Smooth muscle cell (in vitro differentiated cells): Measurements from ENCODE around the gene LRRC74B. TPM values are rescaled to one million over a fixed set of nuclear protein-coding genes. Genes with fewer than 3 reads are reported as not detected.

Experiments
- DNase-seq: peaks from one replicate; lab custom pipeline; 2025; ENCODE audit not compliant: unreplicated experiment; lab: John Stamatoyannopoulos, UW
- H2AFZ ChIP-seq: fragments of 200-600 bp; sonication (generic); 2 replicates; pipeline ENCODE4 v1.6.0; 2016; ENCODE audit warnings: antibody characterized with exemption, low read depth, mild to moderate bottlenecking
- H3F3A ChIP-seq: fragments of 200-600 bp; sonication (generic); 2 replicates; pipeline ENCODE4 v1.6.0; 2017; ENCODE audit warnings: antibody characterized with exemption, low read depth
- H3K27ac ChIP-seq: fragments of 200-600 bp; sonication (generic); 2 replicates; pipeline ENCODE4 v1.5.1; 2016; ENCODE audit warnings: low read depth, mild to moderate bottlenecking
- H3K27me3 ChIP-seq: fragments of 200-600 bp; sonication (generic); 2 replicates; pipeline ENCODE4 v1.6.1; 2016; ENCODE audit warnings: low read depth, mild to moderate bottlenecking
- H3K36me3 ChIP-seq: fragments of 200-600 bp; sonication (generic); 2 replicates; pipeline ENCODE4 v1.5.1; 2016; ENCODE audit warnings: low read depth
- H3K4me1 ChIP-seq: fragments of 200-600 bp; sonication (generic); 2 replicates; pipeline ENCODE4 v1.5.1; 2016; ENCODE audit warnings: low read depth
- H3K4me2 ChIP-seq: fragments of 200-600 bp; sonication (generic); 2 replicates; pipeline ENCODE4 v1.6.0; 2016; ENCODE audit warnings: mild to moderate bottlenecking
- H3K4me3 ChIP-seq: fragments of 200-600 bp; sonication (generic); 2 replicates; pipeline ENCODE4 v1.5.1; 2016; ENCODE audit warnings: mild to moderate bottlenecking
- H3K79me2 ChIP-seq: fragments of 200-600 bp; sonication (generic); 2 replicates; pipeline ENCODE4 v1.6.0; 2016; ENCODE audit warnings: low read depth, mild to moderate bottlenecking
- H3K9ac ChIP-seq: fragments of 200-600 bp; sonication (generic); 2 replicates; pipeline ENCODE4 v1.6.0; 2016; ENCODE audit warnings: low read depth
- H3K9me3 ChIP-seq: fragments of 200-600 bp; sonication (generic); replicated peaks from 2 replicates; pipeline ENCODE4 v1.5.1; 2016; ENCODE audit warnings: low read depth
- H4K20me1 ChIP-seq: fragments of 200-600 bp; sonication (generic); 2 replicates; pipeline ENCODE4 v1.6.0; 2016; ENCODE audit warnings: low read depth
- CTCF ChIP-seq: fragments of 200-600 bp; sonication (generic); IDR thresholded peaks from 2 replicates; pipeline ENCODE4 v1.5.1; 2017; ENCODE audit warnings: borderline replicate concordance, mild to moderate bottlenecking, antibody characterized with exemption; ENCODE audit not compliant: insufficient read depth, poor library complexity, severe bottlenecking
- WGBS: methylation state at CpG from one replicate; pipeline ENCODE4 v1.1.7; 2016; ENCODE audit warnings: low lambda C conversion rate; 5-methylcytosine and 5-hydroxymethylcytosine counted together
- polyA plus RNA-seq: library from polyadenylated mRNA; unstranded; fragments of >200 nt; fragmentation: Nextera tagmentation; extraction: Ambion mirVana; gene quantifications from 2 replicates; pipeline ENCODE4 v1.2.1, GENCODE V29; 2016
- total RNA-seq: library from RNA; depleted of rRNA; stranded (reverse); fragments of >200 nt; gene quantifications from 2 replicates; pipeline ENCODE4 v1.2.3, GENCODE V29; 2014

The LRRC74B gene
- total and polyA plus RNA-seq, 2 experiments from 2014 or later: not detected

GRCh38 chr22:21025266-21025665, 20.5 kb upstream of the LRRC74B start:
- Histone ChIP-seq H3K27me3 (no peaks in the 10 kb centered on the region), H3K4me2 (no peak overlapping the region), H3K9me3 (no peaks in the 10 kb centered on the region), H3K36me3 (no peaks in the 10 kb centered on the region), H3K4me1 (no peaks in the 10 kb centered on the region), H3K79me2 (no peaks in the 10 kb centered on the region), H4K20me1 (no peaks in the 10 kb centered on the region), H3K4me3 (no peak overlapping the region), H2AFZ (no peak overlapping the region), H3K9ac (no peak overlapping the region), H3F3A (no peaks in the 10 kb centered on the region), H3K27ac (no peak overlapping the region)
- TF ChIP-seq CTCF: no peak
- 82% methylated on average over 8 of the region's 8 CpGs for WGBS
- no peak for DNase-seq

DNA sequence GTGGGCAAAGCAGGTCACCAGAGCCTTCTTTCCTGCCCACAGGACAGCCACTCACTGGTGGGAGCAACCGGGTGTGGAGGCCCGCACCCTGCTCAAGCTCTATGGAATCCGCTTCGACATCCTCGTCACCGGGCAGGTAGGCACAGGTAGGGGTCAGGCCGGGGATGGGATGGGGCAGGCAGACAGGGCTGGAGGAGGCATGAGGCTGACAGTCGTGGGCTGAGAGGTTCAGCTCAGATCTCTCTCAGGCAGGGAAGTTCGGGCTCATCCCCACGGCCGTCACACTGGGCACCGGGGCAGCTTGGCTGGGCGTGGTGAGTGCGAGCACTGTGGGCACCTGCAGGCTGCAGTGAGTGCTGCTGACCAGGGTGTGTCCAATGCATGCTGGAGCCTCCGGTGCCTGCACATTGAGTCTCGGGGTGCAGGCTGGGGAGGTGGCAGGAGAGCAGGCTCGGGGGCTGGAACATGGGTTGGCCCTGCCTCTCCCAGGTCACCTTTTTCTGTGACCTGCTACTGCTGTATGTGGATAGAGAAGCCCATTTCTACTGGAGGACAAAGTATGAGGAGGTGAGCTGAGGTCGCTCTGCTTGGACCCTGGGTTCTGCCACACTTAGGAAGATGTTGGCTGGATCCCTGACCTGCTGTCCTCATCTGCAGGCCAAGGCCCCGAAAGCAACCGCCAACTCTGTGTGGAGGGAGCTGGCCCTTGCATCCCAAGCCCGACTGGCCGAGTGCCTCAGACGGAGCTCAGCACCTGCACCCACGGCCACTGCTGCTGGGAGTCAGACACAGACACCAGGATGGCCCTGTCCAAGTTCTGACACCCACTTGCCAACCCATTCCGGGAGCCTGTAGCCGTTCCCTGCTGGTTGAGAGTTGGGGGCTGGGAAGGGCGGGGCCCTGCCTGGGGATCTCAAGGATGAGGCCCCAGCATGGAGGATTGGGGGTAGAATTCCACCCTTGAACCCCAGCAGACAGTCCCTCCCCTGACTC, 19.7 kb upstream of the LRRC74B start:
- no peaks in the 10 kb centered on the region for H3K9me3 ChIP-seq
- no peak overlapping the region for H2AFZ ChIP-seq
- no peaks in the 10 kb centered on the region for H4K20me1 ChIP-seq
- TF ChIP-seq CTCF: no peak
- H3K4me1 ChIP-seq: no peaks in the 10 kb centered on the region
- no peak overlapping the region for H3K4me3 ChIP-seq
- H3K4me2 ChIP-seq: no peak overlapping the region
- no peaks in the 10 kb centered on the region for H3K36me3 ChIP-seq
- 91% methylated on average over 27 of the region's 27 CpGs for WGBS
- no peak for DNase-seq
- H3K27ac ChIP-seq: no peak overlapping the region
- no peaks in the 10 kb centered on the region for H3K79me2 ChIP-seq
- no peaks in the 10 kb centered on the region for H3F3A ChIP-seq
- no peak overlapping the region for H3K9ac ChIP-seq
- peaks cover 5% of the 10 kb centered on the region for H3K27me3 ChIP-seq

GRCh38 chr22:21026783-21027692, 18.7 kb upstream of the LRRC74B start:
- Histone ChIP-seq H3K4me2 (no peak overlapping the region), H3K9ac (no peak overlapping the region), H3K27ac (no peak overlapping the region), H3K36me3 (no peaks in the 10 kb centered on the region), H3K4me1 (peaks cover 2% of the 10 kb centered on the region), H4K20me1 (no peaks in the 10 kb centered on the region), H3K79me2 (no peaks in the 10 kb centered on the region), H3F3A (no peaks in the 10 kb centered on the region), H3K4me3 (no peak overlapping the region), H2AFZ (no peak overlapping the region), H3K9me3 (no peaks in the 10 kb centered on the region), H3K27me3 (peaks cover 15% of the 10 kb centered on the region)
- DNase-seq: no peak
- TF ChIP-seq CTCF: no peak
- WGBS: 84% methylated on average over 14 of the region's 14 CpGs
